ENCODE measurements around the gene NR0B2. TPM values are rescaled to one million over a fixed set of nuclear protein-coding genes. Genes with fewer than 3 reads are reported as not detected.
A peak's percentile ranks its signal among the peaks of the same experiment; 100 is the strongest.

Gene NR0B2
- total RNA-seq, 2 donors from 2014 or later = 19.8 to 34.8 TPM

- peak overlapping the region; percentile 19 to 39 for H3K4me3 ChIP-seq
- peak overlapping the region; percentile 95 to 100 (median 98) for H3K27ac ChIP-seq
- 11 to 38% methylated on average over 1 to 8 of the region's 8 CpGs for WGBS, 2 donors
Observed at GRCh38 chr1:26911399-26912146, 2.2 kb downstream of the NR0B2 start.

GRCh38 chr1:26910343-26911160, 3.2 kb downstream of the NR0B2 start:
- 31 to 36% methylated on average over 4 of the region's 4 CpGs for WGBS, 2 donors
- no peaks in the 10 kb centered on the region for H3K27me3 ChIP-seq
- no peak overlapping the region for H3K4me3 ChIP-seq
- no peak for ATAC-seq
- DNase-seq = peak in 1 of 4 donors; percentile 20
- peak overlapping the region; percentile 95 to 100 (median 98) for H3K27ac ChIP-seq
- H3K9me3 ChIP-seq = no peaks in the 10 kb centered on the region
- peaks cover 60% of the 10 kb centered on the region for H3K4me1 ChIP-seq
- H3K36me3 ChIP-seq (replicated peaks in 1 of 2; ENCODE audit: insufficient read depth in 1 of 2, low read depth in 2 of 2) = no peaks in the 10 kb centered on the region
- TF ChIP-seq POLR2A (IDR thresholded peaks at IDR 0.05) = peak in 1 of 3 donors; percentile 4
- TF ChIP-seq CTCF (IDR thresholded peaks at IDR 0.05) = no peak
- intact Hi-C loops (cut with DNase I) = no loop called here

More at GRCh38 chr1:26911399-26912146, 2.2 kb downstream of the NR0B2 start:
- H3K27me3 ChIP-seq = no peaks in the 10 kb centered on the region
- no peaks in the 10 kb centered on the region for H3K9me3 ChIP-seq
- TF ChIP-seq CTCF (IDR thresholded peaks at IDR 0.05) = no peak
- TF ChIP-seq POLR2A (IDR thresholded peaks at IDR 0.05) = no peak
- ATAC-seq (no peak), DNase-seq (peak in 2 of 4 donors; percentile 30 to 47)
- H3K36me3 ChIP-seq (replicated peaks in 1 of 2; ENCODE audit: insufficient read depth in 1 of 2, low read depth in 2 of 2) = no peaks in the 10 kb centered on the region
- H3K4me1 ChIP-seq = peaks cover 70% of the 10 kb centered on the region
- intact Hi-C loops (cut with DNase I) = no loop called here

DNA sequence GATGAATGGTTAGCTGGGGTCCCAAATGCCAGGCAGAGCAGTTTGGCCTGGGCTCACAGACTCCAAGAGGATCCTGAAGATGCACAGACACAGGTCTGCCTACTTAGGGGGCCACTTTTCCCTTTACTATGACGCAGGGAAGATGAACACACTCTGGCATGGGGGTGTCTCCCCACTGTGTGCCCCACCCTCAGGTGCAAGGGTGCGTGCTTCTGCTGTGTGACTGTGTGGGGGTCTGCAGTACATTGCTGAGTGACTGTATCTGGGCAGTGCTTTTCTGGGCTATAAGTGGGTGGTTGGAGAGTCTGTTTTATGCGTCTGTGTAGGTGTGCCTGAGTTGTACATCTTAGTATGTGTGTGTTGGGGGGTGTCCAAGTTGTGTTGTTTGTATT, 3.8 kb downstream of the NR0B2 start:
- Histone ChIP-seq H3K27me3 (no peaks in the 10 kb centered on the region), H3K4me1 (peaks cover 54% of the 10 kb centered on the region), H3K9me3 (no peaks in the 10 kb centered on the region), H3K36me3 (replicated peaks in 1 of 2; ENCODE audit: insufficient read depth in 1 of 2, low read depth in 2 of 2) (no peaks in the 10 kb centered on the region), H3K27ac (peak overlapping the region in 3 of 4 donors; percentile 95 to 100 (median 97)), H3K4me3 (no peak overlapping the region)
- WGBS, 2 donors = 75 to 87% methylated on average over 3 of the region's 3 CpGs
- ATAC-seq = no peak
- TF ChIP-seq POLR2A (IDR thresholded peaks at IDR 0.05) = no peak
- TF ChIP-seq CTCF (IDR thresholded peaks at IDR 0.05) = no peak
- DNase-seq = no peak
- intact Hi-C loops (cut with DNase I) = no loop called here

GRCh38 chr1:26907071-26907917, 6.5 kb downstream of the NR0B2 start:
- H3K9me3 ChIP-seq = no peaks in the 10 kb centered on the region
- no peaks in the 10 kb centered on the region for H3K36me3 ChIP-seq (replicated peaks in 1 of 2; ENCODE audit: insufficient read depth in 1 of 2, low read depth in 2 of 2)
- peak; percentile 78 for ATAC-seq
- intact Hi-C loops (cut with DNase I) = no loop called here
- peak overlapping the region in 3 of 4 donors; percentile 5 to 68 (median 49) for H3K27ac ChIP-seq
- no peak for TF ChIP-seq CTCF (IDR thresholded peaks at IDR 0.05)
- TF ChIP-seq POLR2A (IDR thresholded peaks at IDR 0.05) = no peak
- 38 to 40% methylated on average over 6 of the region's 6 CpGs for WGBS, 2 donors
- H3K4me1 ChIP-seq = peaks cover 39% of the 10 kb centered on the region
- peak; percentile 51 to 92 (median 62) for DNase-seq
- H3K4me3 ChIP-seq = no peak overlapping the region
- H3K27me3 ChIP-seq = no peaks in the 10 kb centered on the region
